Bladder microvascular endothelial cell (primary cell): ENCODE data around the gene GOLGA8K. TPM values are rescaled to one million over a fixed set of nuclear protein-coding genes. Genes with fewer than 3 reads are reported as not detected.

Experiments used
- total RNA-seq: library from RNA; depleted of rRNA; stranded (reverse); fragments of >200 nt; gene quantifications from 2 replicates; pipeline ENCODE4 v1.2.3, GENCODE V29; 2014

GOLGA8K gene, protein sequence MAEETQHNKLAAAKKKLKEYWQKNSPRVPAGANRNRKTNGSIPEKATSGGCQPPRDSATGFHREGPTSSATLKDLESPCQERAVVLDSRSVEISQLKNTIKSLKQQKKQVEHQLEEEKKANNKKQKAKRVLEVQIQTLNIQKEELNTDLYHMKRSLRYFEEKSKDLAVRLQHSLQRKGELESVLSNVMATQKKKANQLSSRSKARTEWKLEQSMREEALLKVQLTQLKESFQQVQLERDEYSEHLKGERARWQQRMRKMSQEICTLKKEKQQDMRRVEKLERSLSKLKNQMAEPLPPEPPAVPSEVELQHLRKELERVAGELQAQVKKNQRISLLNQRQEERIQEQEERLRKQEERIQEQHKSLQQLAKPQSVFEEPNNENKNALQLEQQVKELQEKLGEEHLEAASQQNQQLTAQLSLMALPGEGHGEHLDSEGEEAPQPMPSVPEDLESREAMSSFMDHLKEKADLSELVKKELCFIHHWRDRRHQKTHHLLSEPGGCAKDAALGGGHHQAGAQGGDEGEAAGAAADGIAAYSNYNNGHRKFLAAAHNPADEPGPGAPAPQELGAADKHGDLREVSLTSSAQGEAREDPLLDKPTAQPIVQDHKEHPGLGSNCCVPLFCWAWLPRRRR
- 0.16 and 0.44 TPM in 2 replicates for total RNA-seq

GRCh38 chr15:32403192-32403591, at the start of gene GOLGA8K:
GOLGA8K (minus strand) TSS chr15:32403292; CDS start chr15:32403194, 98 bp downstream.

Other genes starting within 250 kb of the GOLGA8K start
- gene GOLGA8O, start 52.3 kb upstream of the GOLGA8K start, total RNA-seq, result 0.16 and 0.63 TPM in 2 replicates
- gene GOLGA8N, start 190.2 kb upstream of the GOLGA8K start, total RNA-seq, result 0.49 and 2.6 TPM in 2 replicates
- 13.5 and 15.4 TPM in 2 replicates for gene ARHGAP11A, start 212.2 kb upstream of the GOLGA8K start, total RNA-seq
- gene SCG5, start 238.4 kb upstream of the GOLGA8K start, total RNA-seq, result 0.49 and 0.82 TPM in 2 replicates